ENCODE data around the gene DENND10.
A peak's percentile ranks its signal among the peaks of the same experiment; 100 is the strongest.

DENND10 gene

DNA sequence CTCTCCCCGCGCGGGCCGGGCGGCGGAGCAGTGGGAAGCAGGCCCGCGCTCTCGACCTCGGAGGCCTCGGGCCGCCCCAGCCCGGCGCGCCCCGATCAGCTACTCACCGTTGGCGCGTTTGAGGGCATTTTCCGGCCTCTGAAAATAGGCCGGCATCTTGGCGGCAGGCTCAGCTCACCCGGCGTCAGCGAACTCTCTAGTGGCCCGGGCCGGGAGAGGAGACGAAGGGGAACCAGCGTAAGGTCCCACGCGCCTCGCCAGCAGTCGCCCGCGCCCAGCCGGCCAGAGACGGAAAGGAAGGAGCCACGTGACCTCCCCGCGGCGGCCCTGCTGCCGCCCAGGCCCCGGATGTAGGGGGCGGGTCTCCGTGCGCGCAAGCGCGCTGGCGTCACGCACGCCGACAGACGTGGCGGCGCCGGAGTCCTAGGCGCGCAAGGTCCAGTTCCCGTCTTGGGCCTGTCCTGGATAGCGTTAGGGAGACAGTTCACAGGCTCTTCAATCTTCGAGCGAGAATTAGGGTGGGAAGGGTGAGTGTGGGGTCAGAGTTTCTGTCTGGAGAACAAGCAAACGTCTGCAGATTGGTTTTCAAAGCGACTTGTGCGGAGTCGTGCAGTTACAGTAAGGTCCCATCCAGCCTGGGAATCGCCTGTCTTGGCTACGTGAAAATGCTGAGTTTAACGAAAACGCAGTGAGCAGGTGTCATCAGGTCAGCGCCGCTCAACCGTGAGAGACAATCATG, 23.2 kb upstream of the DENND10 start, which contains the start of gene EIF3A:
TSS of gene EIF3A (minus strand) at position 297 of the 739 bp plus-strand sequence. CDS start at position 156, 141 bp downstream.
- H3K27ac Mint-ChIP-seq, result peak within 1 kb of the TSS; percentile 94 to 99 (median 99)
- H3K9me3 Mint-ChIP-seq, result no peaks in the 10 kb centered on the region
- peaks cover 20% of the 10 kb centered on the region for H3K4me1 Mint-ChIP-seq
- peaks cover 12% of the 10 kb centered on the region for H3K36me3 Mint-ChIP-seq (ENCODE audit: low read depth)
- peak within 1 kb of the TSS; percentile 98 to 100 (median 98) for H3K4me3 Mint-ChIP-seq
- TF ChIP-seq, protein P1, sequence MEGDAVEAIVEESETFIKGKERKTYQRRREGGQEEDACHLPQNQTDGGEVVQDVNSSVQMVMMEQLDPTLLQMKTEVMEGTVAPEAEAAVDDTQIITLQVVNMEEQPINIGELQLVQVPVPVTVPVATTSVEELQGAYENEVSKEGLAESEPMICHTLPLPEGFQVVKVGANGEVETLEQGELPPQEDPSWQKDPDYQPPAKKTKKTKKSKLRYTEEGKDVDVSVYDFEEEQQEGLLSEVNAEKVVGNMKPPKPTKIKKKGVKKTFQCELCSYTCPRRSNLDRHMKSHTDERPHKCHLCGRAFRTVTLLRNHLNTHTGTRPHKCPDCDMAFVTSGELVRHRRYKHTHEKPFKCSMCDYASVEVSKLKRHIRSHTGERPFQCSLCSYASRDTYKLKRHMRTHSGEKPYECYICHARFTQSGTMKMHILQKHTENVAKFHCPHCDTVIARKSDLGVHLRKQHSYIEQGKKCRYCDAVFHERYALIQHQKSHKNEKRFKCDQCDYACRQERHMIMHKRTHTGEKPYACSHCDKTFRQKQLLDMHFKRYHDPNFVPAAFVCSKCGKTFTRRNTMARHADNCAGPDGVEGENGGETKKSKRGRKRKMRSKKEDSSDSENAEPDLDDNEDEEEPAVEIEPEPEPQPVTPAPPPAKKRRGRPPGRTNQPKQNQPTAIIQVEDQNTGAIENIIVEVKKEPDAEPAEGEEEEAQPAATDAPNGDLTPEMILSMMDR (IDR thresholded peaks at IDR 0.05; ENCODE audit: unreplicated experiment in 3 of 3), result no peak
- H3K27me3 Mint-ChIP-seq (ENCODE audit: low read depth), result no peaks in the 10 kb centered on the region

GRCh38 chr10:119084896-119085295, 19.0 kb upstream of the DENND10 start:
- Mint-ChIP-seq H3K36me3 (ENCODE audit: low read depth) (no peaks in the 10 kb centered on the region), H3K27ac (no peak overlapping the region), H3K27me3 (ENCODE audit: low read depth) (no peaks in the 10 kb centered on the region), H3K9me3 (no peaks in the 10 kb centered on the region), H3K4me3 (no peak overlapping the region), H3K4me1 (peaks cover 5% of the 10 kb centered on the region)
- TF ChIP-seq, protein P1 (IDR thresholded peaks at IDR 0.05; ENCODE audit: unreplicated experiment in 3 of 3), result no peak

GRCh38 chr10:119087271-119087882, 16.5 kb upstream of the DENND10 start:
- Mint-ChIP-seq H3K36me3 (ENCODE audit: low read depth) (no peaks in the 10 kb centered on the region), H3K9me3 (no peaks in the 10 kb centered on the region), H3K27me3 (ENCODE audit: low read depth) (peaks cover 1% of the 10 kb centered on the region), H3K4me1 (no peaks in the 10 kb centered on the region), H3K4me3 (no peak overlapping the region), H3K27ac (no peak overlapping the region)
- TF ChIP-seq, protein P1 (IDR thresholded peaks at IDR 0.05; ENCODE audit: unreplicated experiment in 3 of 3), result no peak

- Mint-ChIP-seq H3K4me3 (no peak overlapping the region), H3K27ac (no peak overlapping the region), H3K9me3 (no peaks in the 10 kb centered on the region), H3K4me1 (no peaks in the 10 kb centered on the region), H3K36me3 (ENCODE audit: low read depth) (no peaks in the 10 kb centered on the region), H3K27me3 (ENCODE audit: low read depth) (peaks cover 9% of the 10 kb centered on the region)
- TF ChIP-seq, protein P1 (IDR thresholded peaks at IDR 0.05; ENCODE audit: unreplicated experiment in 3 of 3), result no peak
Measured at GRCh38 chr10:119090026-119090795, 13.7 kb upstream of the DENND10 start.

DNA sequence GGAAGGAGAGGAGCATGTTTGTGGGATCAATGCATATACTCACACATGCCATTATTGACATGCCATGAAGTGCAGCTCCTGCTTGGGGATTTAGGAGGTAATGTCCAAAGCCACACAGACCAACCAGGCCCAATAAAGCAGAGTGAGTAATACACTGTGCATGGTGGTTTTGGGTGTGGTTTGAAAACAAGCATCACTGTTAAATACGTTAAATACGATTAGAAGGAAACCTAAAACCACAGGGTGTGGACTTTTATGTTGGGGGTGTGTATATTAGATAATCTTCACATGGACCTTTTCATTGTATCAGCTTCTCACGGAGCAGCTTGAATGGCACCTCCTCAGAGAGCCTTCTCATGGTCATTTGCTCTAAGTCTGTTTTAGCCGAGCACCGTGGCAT, 12.9 kb upstream of the DENND10 start:
- Mint-ChIP-seq H3K36me3 (ENCODE audit: low read depth) (no peaks in the 10 kb centered on the region), H3K9me3 (no peaks in the 10 kb centered on the region), H3K27me3 (ENCODE audit: low read depth) (peaks cover 9% of the 10 kb centered on the region), H3K27ac (no peak overlapping the region), H3K4me1 (no peaks in the 10 kb centered on the region), H3K4me3 (no peak overlapping the region)
- TF ChIP-seq, protein P1 (IDR thresholded peaks at IDR 0.05; ENCODE audit: unreplicated experiment in 3 of 3), result no peak
